ENCODE measurements around the gene MBD2. TPM values are rescaled to one million over a fixed set of nuclear protein-coding genes. Genes with fewer than 3 reads are reported as not detected.
A peak's percentile ranks its signal among the peaks of the same experiment; 100 is the strongest.

Gene MBD2, protein sequence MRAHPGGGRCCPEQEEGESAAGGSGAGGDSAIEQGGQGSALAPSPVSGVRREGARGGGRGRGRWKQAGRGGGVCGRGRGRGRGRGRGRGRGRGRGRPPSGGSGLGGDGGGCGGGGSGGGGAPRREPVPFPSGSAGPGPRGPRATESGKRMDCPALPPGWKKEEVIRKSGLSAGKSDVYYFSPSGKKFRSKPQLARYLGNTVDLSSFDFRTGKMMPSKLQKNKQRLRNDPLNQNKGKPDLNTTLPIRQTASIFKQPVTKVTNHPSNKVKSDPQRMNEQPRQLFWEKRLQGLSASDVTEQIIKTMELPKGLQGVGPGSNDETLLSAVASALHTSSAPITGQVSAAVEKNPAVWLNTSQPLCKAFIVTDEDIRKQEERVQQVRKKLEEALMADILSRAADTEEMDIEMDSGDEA
- 10 to 100 TPM; 12.7 to 21.7 (median 19.3) TPM for total RNA-seq

DNA sequence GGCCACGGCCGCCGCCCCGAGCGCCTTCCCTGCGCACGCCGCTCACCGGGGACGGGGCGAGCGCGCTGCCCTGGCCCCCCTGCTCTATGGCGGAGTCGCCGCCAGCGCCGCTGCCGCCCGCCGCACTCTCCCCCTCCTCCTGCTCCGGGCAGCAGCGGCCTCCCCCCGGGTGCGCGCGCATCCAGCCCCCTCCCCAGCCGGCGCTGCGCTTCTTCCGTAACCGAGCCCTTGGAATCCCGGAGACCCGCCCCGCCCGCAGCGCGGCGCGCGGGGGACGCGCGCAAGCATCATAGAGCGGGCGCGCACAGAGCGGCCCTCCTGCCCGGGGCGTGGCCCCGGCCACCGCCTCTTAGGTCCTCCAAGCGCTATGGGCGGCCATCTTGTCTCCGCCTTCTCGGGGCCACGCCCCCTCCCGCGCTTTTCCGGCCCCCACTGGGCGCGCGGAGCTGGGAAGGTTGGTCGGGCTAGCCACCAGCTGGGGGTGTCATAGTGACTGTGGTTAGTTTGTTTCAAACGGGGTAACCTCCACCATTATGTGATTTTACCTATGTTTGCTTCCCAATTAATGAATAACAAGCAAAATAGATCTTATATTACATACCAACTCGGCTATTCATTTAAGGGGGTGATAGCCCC is at the start of gene MBD2:
Gene MBD2 (minus strand): TSS at position 291 of the 636 bp plus-strand sequence. CDS start 110 bp downstream, at position 181.
- Histone ChIP-seq H3K27ac (peak within 1 kb of the TSS; percentile 77 to 81 (median 79)), H3K4me3 (peak within 1 kb of the TSS; percentile 61 to 73 (median 66)), H3K27me3 (no peaks in the 10 kb centered on the region), H3K36me3 (no peaks in the 10 kb centered on the region), H3K9me3 (no peaks in the 10 kb centered on the region), H3K4me1 (peaks cover 13 to 17% of the 10 kb centered on the region in 2 donors)
- DNase-seq = peak; percentile 83 to 91
- in situ Hi-C loops (cut with MboI; ENCODE audit: low sequenced_read_pairs in 4 of 4) = loop anchor here in 1 of 4 donors (10.0 kb wide), 1 partner anchor 50 kb away; no protein-coding TSS in a partner anchor
- TF ChIP-seq, protein P1, sequence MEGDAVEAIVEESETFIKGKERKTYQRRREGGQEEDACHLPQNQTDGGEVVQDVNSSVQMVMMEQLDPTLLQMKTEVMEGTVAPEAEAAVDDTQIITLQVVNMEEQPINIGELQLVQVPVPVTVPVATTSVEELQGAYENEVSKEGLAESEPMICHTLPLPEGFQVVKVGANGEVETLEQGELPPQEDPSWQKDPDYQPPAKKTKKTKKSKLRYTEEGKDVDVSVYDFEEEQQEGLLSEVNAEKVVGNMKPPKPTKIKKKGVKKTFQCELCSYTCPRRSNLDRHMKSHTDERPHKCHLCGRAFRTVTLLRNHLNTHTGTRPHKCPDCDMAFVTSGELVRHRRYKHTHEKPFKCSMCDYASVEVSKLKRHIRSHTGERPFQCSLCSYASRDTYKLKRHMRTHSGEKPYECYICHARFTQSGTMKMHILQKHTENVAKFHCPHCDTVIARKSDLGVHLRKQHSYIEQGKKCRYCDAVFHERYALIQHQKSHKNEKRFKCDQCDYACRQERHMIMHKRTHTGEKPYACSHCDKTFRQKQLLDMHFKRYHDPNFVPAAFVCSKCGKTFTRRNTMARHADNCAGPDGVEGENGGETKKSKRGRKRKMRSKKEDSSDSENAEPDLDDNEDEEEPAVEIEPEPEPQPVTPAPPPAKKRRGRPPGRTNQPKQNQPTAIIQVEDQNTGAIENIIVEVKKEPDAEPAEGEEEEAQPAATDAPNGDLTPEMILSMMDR (IDR thresholded peaks at IDR 0.05 in 4 of 5, conservative IDR thresholded peaks at IDR 0.05 in 1 of 5) = peak in 1 of 5 experiments; percentile 22
- peak; percentile 71 to 74 for TF ChIP-seq POLR2A (IDR thresholded peaks at IDR 0.05)
- intact Hi-C loops (cut with DNase I; ENCODE audit: low total_unique reads) = loop anchor here (1.0 kb wide), 1 partner anchor 45 kb away; the partner anchor contains the start of gene POLI
- peak; percentile 94 to 96 for ATAC-seq

DNA sequence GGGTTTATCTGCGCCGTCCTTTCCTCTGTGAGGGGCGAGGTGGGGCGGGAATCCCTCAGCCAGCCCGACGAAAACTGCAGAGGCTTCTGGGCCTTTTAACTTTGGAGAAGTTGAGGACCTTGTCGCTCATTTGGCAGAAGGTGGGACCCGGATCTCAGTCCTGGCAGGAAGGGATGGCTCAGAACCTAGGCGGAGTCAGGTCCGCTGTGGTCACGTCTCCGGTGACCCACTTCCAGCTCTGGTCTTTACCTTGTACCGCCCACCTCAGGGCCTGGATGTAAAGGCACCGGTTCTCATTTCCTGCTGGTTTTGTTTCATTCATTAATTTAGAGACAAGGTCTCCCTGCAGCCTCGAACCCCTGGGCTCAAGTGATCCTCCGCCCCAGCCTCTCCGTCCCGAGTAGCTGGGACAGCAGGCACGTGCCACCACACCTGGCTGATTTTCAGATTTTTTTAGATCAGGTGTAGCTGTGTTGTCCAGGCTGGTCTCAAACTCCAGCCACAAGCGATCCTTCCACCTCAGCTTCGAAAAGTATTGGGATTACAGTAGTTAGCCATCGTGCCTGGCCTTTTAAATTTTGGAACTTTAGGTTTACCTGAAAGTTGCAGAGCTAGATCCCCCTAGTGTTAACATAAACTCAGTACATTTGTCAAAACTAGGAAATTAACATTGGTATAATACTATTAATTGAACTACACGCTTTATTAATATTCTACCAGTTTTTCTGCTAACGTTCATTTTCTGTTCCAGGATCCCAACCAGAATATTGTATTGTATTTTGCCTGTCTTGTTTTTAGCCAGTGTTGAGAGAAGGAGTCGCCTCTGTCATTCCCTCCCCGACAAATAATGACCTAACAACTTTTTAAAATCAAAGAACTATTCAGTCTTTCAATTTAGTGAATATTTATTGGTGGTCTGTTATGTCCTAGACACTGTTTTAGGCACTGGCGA is 45.7 kb upstream of the MBD2 start:
- Histone ChIP-seq H3K36me3 (no peaks in the 10 kb centered on the region), H3K27me3 (no peaks in the 10 kb centered on the region), H3K27ac (peak overlapping the region; percentile 82 to 90 (median 86)), H3K4me3 (peak overlapping the region; percentile 69 to 84 (median 82)), H3K4me1 (peaks cover 3 to 6% of the 10 kb centered on the region in 2 donors), H3K9me3 (no peaks in the 10 kb centered on the region)
- peak; percentile 28 to 44 for ATAC-seq
- TF ChIP-seq POLR2A (IDR thresholded peaks at IDR 0.05) = no peak
- TF ChIP-seq, protein P1 (IDR thresholded peaks at IDR 0.05 in 4 of 5, conservative IDR thresholded peaks at IDR 0.05 in 1 of 5) = peak in 2 of 5 experiments; percentile 29 to 40
- DNase-seq = peak; percentile 13 to 29
- intact Hi-C loops (cut with DNase I; ENCODE audit: low total_unique reads) = loop anchor here (1.0 to 10.0 kb wide), 2 partner anchors 46 to 85 kb away; partner anchors contain the start of genes C18orf54, MBD2 and STARD6
- in situ Hi-C loops (cut with MboI; ENCODE audit: low sequenced_read_pairs in 4 of 4) = loop anchor here in 2 of 4 donors (10.0 kb wide), 2 partner anchors 45 to 55 kb away; partner anchors contain the start of gene MBD2 (in 1 of the 2)

DNA sequence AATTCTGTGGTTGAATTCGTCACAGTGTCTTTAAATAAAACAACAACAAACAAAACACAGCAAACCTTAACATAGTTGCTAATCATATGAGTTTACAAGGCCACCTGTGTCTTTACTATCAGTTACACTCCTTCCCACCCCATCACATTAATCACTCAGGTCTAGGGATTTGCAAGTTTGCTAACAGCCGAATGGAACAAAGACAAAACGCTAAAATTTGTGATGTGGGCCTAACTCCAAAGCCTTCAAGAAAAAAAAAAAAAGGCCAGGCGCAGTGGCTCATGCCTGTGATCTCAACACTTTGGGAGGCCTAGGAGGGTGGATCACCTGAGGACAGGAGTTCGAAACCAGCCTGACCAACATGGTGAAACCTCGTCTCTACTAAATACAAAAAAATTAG is 44.3 kb upstream of the MBD2 start:
- in situ Hi-C loops (cut with MboI; ENCODE audit: low sequenced_read_pairs in 4 of 4) (no loop called here), intact Hi-C loops (cut with DNase I; ENCODE audit: low total_unique reads) (loop anchor here (1.0 kb wide), 1 partner anchor 44 kb away; the partner anchor contains the start of gene MBD2)
- DNase-seq (no peak), ATAC-seq (no peak)
- Histone ChIP-seq H3K36me3 (no peaks in the 10 kb centered on the region), H3K27me3 (no peaks in the 10 kb centered on the region), H3K4me1 (peaks cover 3 to 6% of the 10 kb centered on the region in 2 donors), H3K4me3 (peak overlapping the region; percentile 69 to 84 (median 82)), H3K27ac (peak overlapping the region; percentile 82 to 90 (median 86)), H3K9me3 (no peaks in the 10 kb centered on the region)
- TF ChIP-seq, protein P1 (IDR thresholded peaks at IDR 0.05 in 4 of 5, conservative IDR thresholded peaks at IDR 0.05 in 1 of 5) = no peak
- TF ChIP-seq POLR2A (IDR thresholded peaks at IDR 0.05) = no peak

DNA sequence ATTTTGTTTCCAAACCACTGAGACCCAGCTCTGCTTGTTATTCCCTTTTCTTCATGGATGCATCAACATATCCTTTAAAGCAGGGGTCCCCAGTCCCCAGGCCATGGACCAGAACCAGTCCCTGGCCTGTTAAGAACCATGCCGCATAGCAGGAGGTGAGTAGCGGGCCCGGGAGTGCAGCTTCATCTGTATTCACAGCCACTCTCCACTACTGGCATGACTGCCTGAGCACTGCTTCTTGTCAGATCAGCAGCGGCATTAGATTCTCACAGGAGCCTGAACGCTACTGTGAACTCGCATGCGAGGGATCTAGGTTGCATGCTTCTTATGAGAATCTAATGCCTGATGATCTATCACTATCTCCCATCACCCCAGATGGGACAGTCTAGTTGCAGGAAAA is 43.2 kb upstream of the MBD2 start:
- Histone ChIP-seq H3K27ac (no peak overlapping the region), H3K36me3 (no peaks in the 10 kb centered on the region), H3K27me3 (no peaks in the 10 kb centered on the region), H3K4me3 (no peak overlapping the region), H3K9me3 (no peaks in the 10 kb centered on the region), H3K4me1 (peaks cover 3 to 6% of the 10 kb centered on the region in 2 donors)
- ATAC-seq (no peak), DNase-seq (no peak)
- in situ Hi-C loops (cut with MboI; ENCODE audit: low sequenced_read_pairs in 4 of 4) = no loop called here
- intact Hi-C loops (cut with DNase I; ENCODE audit: low total_unique reads) = no loop called here
- TF ChIP-seq, protein P1 (IDR thresholded peaks at IDR 0.05 in 4 of 5, conservative IDR thresholded peaks at IDR 0.05 in 1 of 5) = no peak
- TF ChIP-seq POLR2A (IDR thresholded peaks at IDR 0.05) = no peak
